ENCODE results near the gene ASB3.
"Not testable (repeated sequence)": the region's sequence is repeated elsewhere in the genome, so short reads cannot be mapped to it uniquely, and the experiment has no call there.

The ASB3 gene

GRCh38 chr2:53670331-53670730 lies 116.4 kb downstream of the ASB3 start:
- no peak for DNase-seq (ENCODE audit: low read depth, low spot score)
- H3K27ac ChIP-seq = no peak overlapping the region

GRCh38 chr2:53668624-53669026 lies 118.1 kb downstream of the ASB3 start:
- DNase-seq (ENCODE audit: low read depth, low spot score) = no peak
- no peak overlapping the region for H3K27ac ChIP-seq

- not testable (repeated sequence) for DNase-seq (ENCODE audit: low read depth, low spot score); H3K27ac ChIP-seq
Observed at GRCh38 chr2:53667130-53667529, 119.6 kb downstream of the ASB3 start.

GRCh38 chr2:53660886-53661285 lies 125.9 kb downstream of the ASB3 start:
- no peak for DNase-seq (ENCODE audit: low read depth, low spot score)
- no peak overlapping the region for H3K27ac ChIP-seq

- H3K27ac ChIP-seq; DNase-seq (ENCODE audit: low read depth, low spot score): not testable (repeated sequence)
Observed at GRCh38 chr2:53658474-53658873, 128.3 kb downstream of the ASB3 start.

GRCh38 chr2:53655256-53655655 lies 131.5 kb downstream of the ASB3 start:
- H3K27ac ChIP-seq = no peak overlapping the region
- no peak for DNase-seq (ENCODE audit: low read depth, low spot score)

GRCh38 chr2:53654396-53654795 lies 132.4 kb downstream of the ASB3 start:
- DNase-seq (ENCODE audit: low read depth, low spot score) = no peak
- H3K27ac ChIP-seq = no peak overlapping the region

GRCh38 chr2:53652131-53652530 lies 134.6 kb downstream of the ASB3 start:
- no peak for DNase-seq (ENCODE audit: low read depth, low spot score)
- no peak overlapping the region for H3K27ac ChIP-seq

- no peak for DNase-seq (ENCODE audit: low read depth, low spot score)
- no peak overlapping the region for H3K27ac ChIP-seq
Observed at GRCh38 chr2:53646788-53647187, 140.0 kb downstream of the ASB3 start.

GRCh38 chr2:53641290-53641689 lies 145.5 kb downstream of the ASB3 start:
- DNase-seq (ENCODE audit: low read depth, low spot score) = no peak
- H3K27ac ChIP-seq = no peak overlapping the region

GRCh38 chr2:53640466-53640865 lies 146.3 kb downstream of the ASB3 start:
- H3K27ac ChIP-seq = no peak overlapping the region
- DNase-seq (ENCODE audit: low read depth, low spot score) = no peak

GRCh38 chr2:53636596-53636995 lies 150.2 kb downstream of the ASB3 start:
- H3K27ac ChIP-seq = no peak overlapping the region
- no peak for DNase-seq (ENCODE audit: low read depth, low spot score)

- DNase-seq (ENCODE audit: low read depth, low spot score) = no peak
- no peak overlapping the region for H3K27ac ChIP-seq
Observed at GRCh38 chr2:53636109-53636508, 150.6 kb downstream of the ASB3 start.

GRCh38 chr2:53635694-53636093 lies 151.1 kb downstream of the ASB3 start:
- no peak for DNase-seq (ENCODE audit: low read depth, low spot score)

GRCh38 chr2:53633441-53633840 lies 153.3 kb downstream of the ASB3 start:
- no peak for DNase-seq (ENCODE audit: low read depth, low spot score)
- H3K27ac ChIP-seq = no peak overlapping the region

More at GRCh38 chr2:53635694-53636093, 151.1 kb downstream of the ASB3 start:
- no peak overlapping the region for H3K27ac ChIP-seq

GRCh38 chr2:53632714-53633113 lies 154.0 kb downstream of the ASB3 start:
- no peak for DNase-seq (ENCODE audit: low read depth, low spot score)
- no peak overlapping the region for H3K27ac ChIP-seq

- no peak for DNase-seq (ENCODE audit: low read depth, low spot score)
- H3K27ac ChIP-seq = no peak overlapping the region
Observed at GRCh38 chr2:53632126-53632460, 154.7 kb downstream of the ASB3 start.

GRCh38 chr2:53631313-53632125 lies 155.2 kb downstream of the ASB3 start:
- H3K27ac ChIP-seq = no peak overlapping the region
- no peak for DNase-seq (ENCODE audit: low read depth, low spot score)

GRCh38 chr2:53630026-53630606 lies 156.6 kb downstream of the ASB3 start:
- H3K27ac ChIP-seq = no peak overlapping the region
- DNase-seq (ENCODE audit: low read depth, low spot score) = no peak

- no peak overlapping the region for H3K27ac ChIP-seq
Observed at GRCh38 chr2:53629501-53629900, 157.3 kb downstream of the ASB3 start.

GRCh38 chr2:53629001-53629400 lies 157.8 kb downstream of the ASB3 start:
- no peak overlapping the region for H3K27ac ChIP-seq
- no peak for DNase-seq (ENCODE audit: low read depth, low spot score)

More at GRCh38 chr2:53629501-53629900, 157.3 kb downstream of the ASB3 start:
- DNase-seq (ENCODE audit: low read depth, low spot score) = no peak

GRCh38 chr2:53622141-53622540 lies 164.6 kb downstream of the ASB3 start:
- no peak for DNase-seq (ENCODE audit: low read depth, low spot score)
- H3K27ac ChIP-seq = no peak overlapping the region
